ENCODE data around the gene HAUS8.

DNA sequence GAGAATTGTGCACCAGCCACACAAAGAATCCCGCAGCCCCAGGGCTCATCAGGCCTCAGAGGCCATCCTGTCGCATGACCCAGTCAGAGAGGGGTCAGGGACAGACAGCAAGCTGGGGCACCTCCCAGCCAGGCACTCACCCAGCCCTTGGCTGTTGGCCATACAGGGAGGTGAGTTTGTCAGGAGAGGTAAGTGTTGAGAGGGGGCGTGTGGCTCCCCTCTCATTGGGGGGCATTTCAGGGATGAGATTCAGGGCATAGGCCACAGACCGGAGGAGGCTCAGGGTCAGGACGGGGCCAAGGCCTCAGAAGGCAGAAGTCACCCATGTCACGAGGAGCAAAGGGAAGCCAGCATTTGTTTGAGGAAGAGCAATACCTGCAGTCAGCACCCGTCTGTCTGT, 37.4 kb upstream of the HAUS8 start:
- TF ChIP-seq SMC3 (conservative IDR thresholded peaks at IDR 0.05; ENCODE audit: poor library complexity): no peak
- no peak for TF ChIP-seq EZH2 (IDR thresholded peaks at IDR 0.05; ENCODE audit: borderline replicate concordance, insufficient read depth, low read length, poor library complexity, severe bottlenecking)
- TF ChIP-seq, protein P1, sequence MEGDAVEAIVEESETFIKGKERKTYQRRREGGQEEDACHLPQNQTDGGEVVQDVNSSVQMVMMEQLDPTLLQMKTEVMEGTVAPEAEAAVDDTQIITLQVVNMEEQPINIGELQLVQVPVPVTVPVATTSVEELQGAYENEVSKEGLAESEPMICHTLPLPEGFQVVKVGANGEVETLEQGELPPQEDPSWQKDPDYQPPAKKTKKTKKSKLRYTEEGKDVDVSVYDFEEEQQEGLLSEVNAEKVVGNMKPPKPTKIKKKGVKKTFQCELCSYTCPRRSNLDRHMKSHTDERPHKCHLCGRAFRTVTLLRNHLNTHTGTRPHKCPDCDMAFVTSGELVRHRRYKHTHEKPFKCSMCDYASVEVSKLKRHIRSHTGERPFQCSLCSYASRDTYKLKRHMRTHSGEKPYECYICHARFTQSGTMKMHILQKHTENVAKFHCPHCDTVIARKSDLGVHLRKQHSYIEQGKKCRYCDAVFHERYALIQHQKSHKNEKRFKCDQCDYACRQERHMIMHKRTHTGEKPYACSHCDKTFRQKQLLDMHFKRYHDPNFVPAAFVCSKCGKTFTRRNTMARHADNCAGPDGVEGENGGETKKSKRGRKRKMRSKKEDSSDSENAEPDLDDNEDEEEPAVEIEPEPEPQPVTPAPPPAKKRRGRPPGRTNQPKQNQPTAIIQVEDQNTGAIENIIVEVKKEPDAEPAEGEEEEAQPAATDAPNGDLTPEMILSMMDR (IDR thresholded peaks at IDR 0.05; ENCODE audit: poor library complexity, severe bottlenecking): no peak
- no peak for TF ChIP-seq TAF1 (IDR thresholded peaks at IDR 0.05; ENCODE audit: low read depth)
- TF ChIP-seq EP300 (conservative IDR thresholded peaks at IDR 0.05; ENCODE audit: poor library complexity, severe bottlenecking): no peak
- TF ChIP-seq POLR2AphosphoS5 (IDR thresholded peaks at IDR 0.05): no peak
- TF ChIP-seq MXI1 (conservative IDR thresholded peaks at IDR 0.05; ENCODE audit: poor library complexity, severe bottlenecking): no peak
- no peak for TF ChIP-seq RAD21 (conservative IDR thresholded peaks at IDR 0.05)
- TF ChIP-seq, protein P2, sequence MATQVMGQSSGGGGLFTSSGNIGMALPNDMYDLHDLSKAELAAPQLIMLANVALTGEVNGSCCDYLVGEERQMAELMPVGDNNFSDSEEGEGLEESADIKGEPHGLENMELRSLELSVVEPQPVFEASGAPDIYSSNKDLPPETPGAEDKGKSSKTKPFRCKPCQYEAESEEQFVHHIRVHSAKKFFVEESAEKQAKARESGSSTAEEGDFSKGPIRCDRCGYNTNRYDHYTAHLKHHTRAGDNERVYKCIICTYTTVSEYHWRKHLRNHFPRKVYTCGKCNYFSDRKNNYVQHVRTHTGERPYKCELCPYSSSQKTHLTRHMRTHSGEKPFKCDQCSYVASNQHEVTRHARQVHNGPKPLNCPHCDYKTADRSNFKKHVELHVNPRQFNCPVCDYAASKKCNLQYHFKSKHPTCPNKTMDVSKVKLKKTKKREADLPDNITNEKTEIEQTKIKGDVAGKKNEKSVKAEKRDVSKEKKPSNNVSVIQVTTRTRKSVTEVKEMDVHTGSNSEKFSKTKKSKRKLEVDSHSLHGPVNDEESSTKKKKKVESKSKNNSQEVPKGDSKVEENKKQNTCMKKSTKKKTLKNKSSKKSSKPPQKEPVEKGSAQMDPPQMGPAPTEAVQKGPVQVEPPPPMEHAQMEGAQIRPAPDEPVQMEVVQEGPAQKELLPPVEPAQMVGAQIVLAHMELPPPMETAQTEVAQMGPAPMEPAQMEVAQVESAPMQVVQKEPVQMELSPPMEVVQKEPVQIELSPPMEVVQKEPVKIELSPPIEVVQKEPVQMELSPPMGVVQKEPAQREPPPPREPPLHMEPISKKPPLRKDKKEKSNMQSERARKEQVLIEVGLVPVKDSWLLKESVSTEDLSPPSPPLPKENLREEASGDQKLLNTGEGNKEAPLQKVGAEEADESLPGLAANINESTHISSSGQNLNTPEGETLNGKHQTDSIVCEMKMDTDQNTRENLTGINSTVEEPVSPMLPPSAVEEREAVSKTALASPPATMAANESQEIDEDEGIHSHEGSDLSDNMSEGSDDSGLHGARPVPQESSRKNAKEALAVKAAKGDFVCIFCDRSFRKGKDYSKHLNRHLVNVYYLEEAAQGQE (IDR thresholded peaks at IDR 0.05; ENCODE audit: borderline replicate concordance): no peak

Data from neural cell (in vitro differentiated cells).